ENCODE results near the gene LCAT.

Gene LCAT

GRCh38 chr16:67969254-67970039 lies 25.5 kb upstream of the LCAT start:
- intact Hi-C loops (cut with DNase I), result no loop called here
- DNase-seq, result no peak

GRCh38 chr16:67968400-67969253 lies 24.7 kb upstream of the LCAT start, which contains the start of gene SLC12A4:
Gene SLC12A4, minus strand, starts transcription at chr16:67968637. Its CDS starts 84 bp downstream, at chr16:67968553.
- intact Hi-C loops (cut with DNase I), result no loop called here
- peak in 41 of 42 donors; percentile 28 to 86 (median 72) for DNase-seq

- intact Hi-C loops (cut with DNase I), result no loop called here
- DNase-seq, result peak in 6 of 42 donors; percentile 14 to 56 (median 36)
These were observed 24.1 kb upstream of the LCAT start for GRCh38 chr16:67967958-67968399.

GRCh38 chr16:67967183-67967957 lies 23.4 kb upstream of the LCAT start:
- intact Hi-C loops (cut with DNase I), result no loop called here
- no peak for DNase-seq

GRCh38 chr16:67966549-67967182 lies 22.7 kb upstream of the LCAT start:
- DNase-seq, result no peak
- intact Hi-C loops (cut with DNase I), result no loop called here

- no peak for DNase-seq
- intact Hi-C loops (cut with DNase I), result no loop called here
These were observed 22.0 kb upstream of the LCAT start for GRCh38 chr16:67965668-67966548.

- intact Hi-C loops (cut with DNase I), result no loop called here
- no peak for DNase-seq
These were observed 20.7 kb upstream of the LCAT start for GRCh38 chr16:67964477-67965131.

- DNase-seq, result peak in 1 of 42 donors; percentile 54
These were observed 19.9 kb upstream of the LCAT start for GRCh38 chr16:67963662-67964321.

GRCh38 chr16:67963292-67963661 lies 19.4 kb upstream of the LCAT start:
- intact Hi-C loops (cut with DNase I), result no loop called here
- peak in 2 of 42 donors; percentile 22 to 37 for DNase-seq

More at GRCh38 chr16:67963662-67964321, 19.9 kb upstream of the LCAT start:
- intact Hi-C loops (cut with DNase I), result no loop called here

- intact Hi-C loops (cut with DNase I), result no loop called here
- no peak for DNase-seq
These were observed 18.2 kb upstream of the LCAT start for GRCh38 chr16:67962135-67962534.

GRCh38 chr16:67961551-67961957 lies 17.6 kb upstream of the LCAT start:
- intact Hi-C loops (cut with DNase I), result no loop called here
- no peak for DNase-seq

GRCh38 chr16:67959536-67960329 lies 15.8 kb upstream of the LCAT start:
- intact Hi-C loops (cut with DNase I), result no loop called here
- peak in 7 of 42 donors; percentile 10 to 61 (median 44) for DNase-seq

- intact Hi-C loops (cut with DNase I), result no loop called here
- no peak for DNase-seq
These were observed 13.7 kb upstream of the LCAT start for GRCh38 chr16:67957622-67958021.

GRCh38 chr16:67954421-67955196 lies 10.7 kb upstream of the LCAT start:
- intact Hi-C loops (cut with DNase I), result no loop called here
- DNase-seq, result no peak

GRCh38 chr16:67953641-67954375 lies 9.9 kb upstream of the LCAT start:
- no peak for DNase-seq
- intact Hi-C loops (cut with DNase I), result no loop called here
